NCI-H1930 (cell line): ENCODE data around the gene CSNK1G1.
"Not testable (repeated sequence)": the region's sequence is repeated elsewhere in the genome, so short reads cannot be mapped to it uniquely, and the experiment has no call there.

ENCODE experiments used
- DNase-seq, 2 experiments: peaks; one replicate each; lab custom pipeline; 2025; lab: John Stamatoyannopoulos, UW

CSNK1G1 gene

DNA sequence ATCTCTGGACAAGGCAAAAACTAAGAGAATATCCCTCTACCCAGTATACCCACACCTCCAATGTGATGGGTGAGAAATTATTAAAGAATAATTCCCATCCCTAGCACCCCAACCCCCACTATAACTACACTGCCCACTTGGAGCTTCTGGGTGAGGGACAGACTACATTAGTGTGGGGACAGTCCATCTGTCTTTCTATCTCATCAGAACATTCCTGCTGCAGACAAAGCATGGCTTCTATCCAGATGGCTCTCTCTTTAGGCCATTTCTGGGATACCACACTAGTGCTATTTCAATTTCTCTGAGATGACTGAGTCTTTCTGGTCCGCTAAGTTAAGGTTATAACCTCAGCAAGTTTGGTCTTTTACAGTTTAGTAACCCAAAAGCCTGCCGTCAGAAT lies 6.6 kb downstream of the CSNK1G1 start:
- no peak for DNase-seq

DNA sequence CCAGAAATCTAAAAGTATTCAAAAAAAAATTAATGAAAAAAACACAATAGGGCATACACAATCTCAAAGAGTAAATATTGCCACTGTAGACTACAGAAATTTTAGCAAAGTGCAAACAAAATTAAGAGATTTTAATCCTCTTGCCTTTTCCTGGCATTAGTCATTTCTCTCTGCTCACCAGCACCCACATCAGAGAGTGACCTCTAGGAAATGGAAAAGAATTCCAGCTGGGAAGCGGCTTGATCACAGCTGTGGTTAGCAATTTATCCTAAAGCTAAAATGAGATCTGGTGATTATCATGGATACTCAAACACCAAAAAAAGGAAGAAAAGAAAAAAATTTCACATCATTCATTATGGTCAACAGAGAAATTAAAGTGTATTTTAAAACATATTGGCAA lies 7.5 kb downstream of the CSNK1G1 start:
- DNase-seq, result no peak

DNA sequence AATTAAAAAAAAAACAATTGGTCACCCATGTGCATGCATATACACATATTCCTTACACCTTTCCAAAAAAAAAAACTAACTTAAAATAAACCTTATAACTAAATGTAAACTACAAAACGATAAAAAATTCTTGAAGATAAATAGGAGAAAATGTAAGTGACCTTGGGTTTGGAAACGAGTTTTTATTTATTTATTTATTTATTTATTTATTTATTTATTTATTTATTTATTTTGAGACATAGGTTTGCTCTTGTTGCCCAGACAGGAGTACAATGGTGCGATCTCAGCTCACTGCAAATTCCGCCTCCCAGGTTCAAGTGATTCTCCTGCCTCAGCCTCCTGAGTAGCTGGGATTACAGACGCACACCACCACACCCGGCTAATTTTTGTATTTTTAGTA lies 9.7 kb downstream of the CSNK1G1 start:
- DNase-seq, result not testable (repeated sequence)

DNA sequence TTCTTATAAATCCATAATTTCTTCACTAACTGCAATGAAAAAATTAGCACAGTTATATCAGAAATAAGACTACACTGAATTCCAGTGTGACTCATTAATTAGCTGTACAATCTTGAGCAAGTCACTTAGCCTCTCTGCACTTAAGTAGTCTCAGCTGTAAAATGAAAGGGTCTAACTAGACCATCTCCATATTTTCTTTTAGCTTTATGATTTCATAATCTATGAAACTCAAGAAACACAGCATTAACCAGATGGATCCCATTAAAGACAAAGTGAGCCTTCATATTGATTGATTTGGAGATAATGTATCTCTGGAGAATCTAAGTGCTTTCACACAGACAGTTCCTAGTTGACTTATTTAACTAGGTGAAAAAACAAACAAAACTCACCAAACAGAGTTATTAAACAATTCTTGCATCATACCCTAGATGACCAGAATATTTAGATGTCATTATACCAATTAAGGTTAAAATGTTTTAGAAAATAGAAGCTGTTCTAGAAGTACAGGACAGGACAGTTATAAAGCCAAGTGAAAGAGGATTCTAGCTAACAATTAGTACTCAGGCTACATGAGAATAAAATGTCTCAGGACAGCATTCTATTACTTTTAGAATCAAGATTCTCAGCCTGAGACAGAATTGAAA lies 11.2 kb downstream of the CSNK1G1 start:
- DNase-seq, result no peak

DNA sequence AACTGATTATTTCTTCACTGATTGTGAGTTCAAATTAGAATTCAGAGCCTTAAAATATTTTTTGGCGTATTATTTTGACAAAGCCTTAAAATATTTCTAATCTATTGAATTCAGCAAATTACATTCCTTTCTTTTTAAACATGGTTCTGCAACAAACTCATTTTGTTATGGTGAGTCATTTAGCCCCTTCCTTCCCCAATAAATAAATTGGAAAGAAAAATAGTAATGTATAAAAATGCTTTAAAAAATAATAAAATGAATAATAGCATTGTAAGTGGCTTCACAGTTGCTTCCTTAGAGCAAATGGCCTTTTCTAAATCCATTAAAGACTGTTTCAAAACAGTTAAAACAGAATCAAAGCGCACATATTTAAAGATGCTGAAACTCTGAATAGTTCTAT lies 12.1 kb downstream of the CSNK1G1 start:
- no peak for DNase-seq

DNA sequence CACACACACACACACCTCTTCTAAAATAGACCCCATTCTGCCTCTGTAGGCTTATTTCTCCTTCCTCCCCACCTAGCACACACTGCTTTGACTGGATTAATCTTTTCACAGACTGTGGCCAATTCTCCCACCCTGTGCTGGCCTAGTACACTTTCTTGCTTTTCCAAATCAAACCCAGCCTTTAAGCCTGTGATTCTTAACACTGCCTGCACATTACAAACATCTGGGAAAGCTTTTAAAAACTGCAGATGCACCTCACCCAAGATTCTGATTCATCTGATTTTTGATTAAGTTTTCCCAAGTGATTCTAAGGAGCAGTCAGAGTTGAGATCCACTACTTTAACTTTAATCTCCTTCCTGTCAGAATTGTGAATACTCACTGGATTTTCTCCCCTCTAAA lies 12.8 kb downstream of the CSNK1G1 start:
- DNase-seq, result no peak

DNA sequence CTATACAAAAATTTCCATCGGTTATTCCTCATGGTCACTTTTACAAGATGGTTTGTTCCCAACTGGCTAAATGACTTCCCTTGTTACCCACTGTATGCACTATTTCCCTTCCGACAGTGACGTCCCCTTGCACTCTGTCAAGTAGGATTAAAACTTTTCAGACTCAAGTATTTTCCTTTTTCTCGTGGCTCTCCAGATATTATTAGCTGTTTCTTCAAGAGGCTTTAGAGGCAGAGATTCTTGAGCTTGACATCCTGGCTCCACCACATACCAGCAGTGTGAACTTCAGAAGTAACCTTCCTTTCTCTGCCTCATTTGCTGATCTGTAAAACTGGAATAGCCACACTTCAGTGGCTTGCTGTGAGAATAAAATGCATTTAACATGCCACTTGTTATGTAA lies 14.0 kb downstream of the CSNK1G1 start:
- DNase-seq, result no peak

DNA sequence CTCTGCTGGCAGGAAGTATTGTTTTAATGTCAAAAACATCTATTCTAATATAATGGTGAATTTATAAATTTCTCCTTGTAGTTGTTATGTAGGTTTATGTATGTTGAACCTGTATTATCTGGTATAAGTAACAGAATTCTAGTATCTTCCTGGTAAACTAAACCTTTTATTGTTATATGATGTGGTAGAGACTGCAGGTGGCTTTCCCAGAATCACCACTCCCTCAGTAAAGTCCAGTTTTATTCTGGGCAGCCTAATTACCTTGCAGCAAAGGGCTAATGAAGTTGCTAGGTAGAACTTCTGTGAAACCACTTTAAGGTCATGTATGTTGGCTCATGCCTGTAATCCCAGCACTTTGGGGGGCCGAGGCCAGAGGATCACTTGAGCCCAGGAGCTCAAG lies 15.6 kb downstream of the CSNK1G1 start:
- DNase-seq, result no peak

DNA sequence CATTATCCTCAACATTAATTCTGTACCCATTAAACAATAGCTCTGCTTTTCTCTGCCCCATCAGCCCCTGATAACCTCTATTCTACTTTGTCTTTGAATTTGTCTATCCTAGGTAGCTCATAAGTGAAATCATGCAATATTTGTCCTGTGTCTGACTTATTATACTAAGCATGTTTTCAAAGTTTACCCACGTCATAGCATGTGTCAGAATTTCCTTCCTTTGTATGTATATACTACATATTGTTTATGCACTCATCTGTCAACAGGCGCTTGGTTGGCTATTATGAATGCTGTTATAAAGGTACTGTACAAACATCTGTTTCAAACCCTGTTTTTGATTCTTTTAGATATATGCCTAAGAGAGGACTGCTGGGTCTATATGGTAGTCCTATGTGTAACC lies 18.2 kb downstream of the CSNK1G1 start:
- no peak for DNase-seq

DNA sequence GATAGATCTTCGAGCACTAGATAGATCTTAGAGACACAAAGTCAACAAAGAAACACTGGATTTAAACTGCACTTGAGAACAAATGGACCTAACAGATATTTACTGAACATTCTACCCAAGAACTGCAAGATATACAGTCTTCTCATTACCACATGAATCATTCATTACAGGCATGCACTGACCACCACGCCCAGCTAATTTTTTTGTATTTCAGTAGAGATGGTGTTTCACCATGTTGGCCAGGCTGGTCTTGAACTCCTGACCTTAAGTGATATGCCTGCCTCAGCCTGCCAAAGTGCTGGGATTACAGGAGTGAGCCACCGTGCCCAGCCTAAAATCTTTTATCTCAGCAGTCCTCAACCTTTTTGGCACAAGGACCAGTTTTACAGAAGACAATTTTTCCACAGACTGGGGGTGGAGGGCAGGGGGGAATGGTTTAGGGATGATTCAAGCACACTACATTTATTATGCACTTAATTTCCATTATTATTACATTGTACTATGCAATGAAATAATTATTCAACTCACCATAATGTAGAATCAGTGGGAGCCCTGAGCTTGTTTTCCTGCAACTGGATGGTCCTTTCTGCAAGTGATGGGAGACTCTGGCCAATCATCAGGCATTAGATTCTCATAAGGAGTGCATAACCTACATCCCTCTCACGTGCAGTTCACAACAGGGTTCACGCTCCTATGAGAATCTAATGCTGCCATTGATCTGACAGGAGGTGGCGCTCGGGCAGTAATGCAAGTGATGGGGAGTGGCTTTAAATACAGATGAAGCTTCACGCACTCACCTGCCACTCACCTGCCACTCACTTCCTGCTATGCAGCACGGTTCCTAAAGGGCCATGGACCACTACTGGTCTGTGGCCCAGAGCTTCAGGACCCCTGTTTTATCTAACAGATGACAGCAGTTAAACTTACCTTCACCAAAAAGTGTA lies 21.7 kb downstream of the CSNK1G1 start:
- DNase-seq, result no peak

DNA sequence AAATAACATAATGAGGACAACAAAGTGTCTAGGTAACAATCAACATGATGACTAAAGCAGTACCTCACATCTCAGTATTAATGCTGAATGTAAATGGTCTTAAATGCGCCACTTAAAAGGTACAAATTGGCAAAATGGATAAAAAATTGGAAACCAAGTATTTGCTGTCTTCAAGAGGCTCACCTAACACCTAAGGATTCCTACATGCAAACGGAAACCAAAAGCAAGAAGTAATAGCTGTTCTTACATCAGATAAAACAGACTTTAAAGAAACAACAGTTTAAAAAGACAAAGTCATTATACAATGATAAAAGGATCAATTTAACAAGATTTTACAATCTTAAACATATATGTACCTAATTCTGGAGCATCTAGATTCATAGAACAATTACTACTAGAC lies 22.5 kb downstream of the CSNK1G1 start:
- no peak for DNase-seq

DNA sequence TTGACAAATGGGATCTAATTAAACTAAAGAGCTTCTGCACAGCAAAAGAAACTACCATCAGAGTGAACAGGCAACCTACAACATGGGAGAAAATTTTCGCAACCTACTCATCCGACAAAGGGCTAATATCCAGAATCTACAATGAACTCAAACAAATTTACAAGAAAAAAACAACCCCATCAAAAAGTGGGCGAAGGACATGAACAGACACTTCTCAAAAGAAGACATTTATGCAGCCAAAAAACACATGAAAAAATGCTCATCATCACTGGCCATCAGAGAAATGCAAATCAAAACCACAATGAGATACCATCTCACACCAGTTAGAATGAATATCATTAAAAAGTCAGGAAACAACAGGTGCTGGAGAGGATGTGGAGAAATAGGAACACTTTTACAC lies 24.3 kb downstream of the CSNK1G1 start:
- not testable (repeated sequence) for DNase-seq

DNA sequence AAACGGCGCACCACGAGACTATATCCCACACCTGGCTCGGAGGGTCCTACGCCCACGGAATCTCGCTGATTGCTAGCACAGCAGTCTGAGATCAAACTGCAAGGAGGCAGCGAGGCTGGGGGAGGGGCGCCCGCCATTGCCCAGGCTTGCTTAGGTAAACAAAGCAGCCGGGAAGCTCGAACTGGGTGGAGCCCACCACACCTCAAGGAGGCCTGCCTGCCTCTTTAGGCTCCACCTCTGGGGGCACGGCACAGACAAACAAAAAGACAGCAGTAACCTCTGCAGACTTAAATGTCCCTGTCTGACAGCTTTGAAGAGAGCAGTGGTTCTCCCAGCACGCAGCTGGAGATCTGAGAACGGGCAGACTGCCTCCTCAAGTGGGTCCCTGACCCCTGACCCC lies 29.0 kb downstream of the CSNK1G1 start:
- not testable (repeated sequence) for DNase-seq

DNA sequence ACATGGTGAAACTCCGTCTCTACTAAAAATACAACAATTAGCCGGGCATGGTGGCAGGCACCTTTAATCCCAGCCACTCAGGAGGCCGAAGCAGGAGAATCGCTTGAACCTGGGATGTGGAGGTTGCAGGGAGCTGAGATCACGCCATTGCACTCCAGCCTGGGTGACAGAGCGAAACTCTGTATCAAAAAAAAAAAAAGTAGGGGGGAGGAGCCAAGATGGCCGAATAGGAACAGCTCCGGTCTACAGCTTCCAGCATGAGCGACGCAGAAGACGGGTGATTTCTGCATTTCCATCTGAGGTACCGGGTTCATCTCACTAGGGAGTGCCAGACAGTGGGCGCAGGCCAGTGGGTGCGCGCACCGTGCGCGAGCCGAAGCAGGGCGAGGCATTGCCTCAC lies 29.5 kb downstream of the CSNK1G1 start:
- not testable (repeated sequence) for DNase-seq

DNA sequence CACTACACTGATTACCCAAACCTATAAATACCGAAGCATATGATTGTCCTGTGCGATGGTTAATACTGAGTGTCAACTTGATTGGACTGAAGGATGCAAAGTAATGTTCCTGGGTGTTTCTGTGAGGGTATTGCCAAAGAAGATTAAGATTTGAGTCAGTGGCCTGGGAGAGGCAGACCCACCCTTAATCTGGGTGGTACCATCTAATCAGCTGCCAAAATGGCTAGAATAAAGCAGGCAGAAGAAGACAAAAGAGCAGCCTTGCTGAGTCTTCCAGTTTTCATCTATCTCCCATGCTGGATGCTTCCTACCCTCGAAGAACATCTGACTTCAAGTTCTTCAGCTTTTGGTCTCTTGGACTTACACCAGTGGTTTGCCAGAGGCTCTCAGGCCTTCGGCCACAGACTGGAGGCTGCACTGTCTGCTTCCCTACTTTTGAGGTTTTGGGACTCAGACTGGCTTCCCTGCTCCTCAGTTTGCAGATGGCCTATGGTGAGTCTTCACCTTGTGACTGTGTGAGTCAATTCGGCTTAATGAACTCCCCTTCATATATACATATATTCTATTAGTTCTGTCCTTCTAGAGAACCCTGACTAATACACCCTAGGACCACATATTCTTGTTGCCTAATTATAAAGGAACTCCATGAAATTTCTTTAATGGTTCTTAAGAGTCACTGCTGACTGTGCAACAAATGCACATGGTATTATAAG lies 31.7 kb downstream of the CSNK1G1 start:
- no peak for DNase-seq

DNA sequence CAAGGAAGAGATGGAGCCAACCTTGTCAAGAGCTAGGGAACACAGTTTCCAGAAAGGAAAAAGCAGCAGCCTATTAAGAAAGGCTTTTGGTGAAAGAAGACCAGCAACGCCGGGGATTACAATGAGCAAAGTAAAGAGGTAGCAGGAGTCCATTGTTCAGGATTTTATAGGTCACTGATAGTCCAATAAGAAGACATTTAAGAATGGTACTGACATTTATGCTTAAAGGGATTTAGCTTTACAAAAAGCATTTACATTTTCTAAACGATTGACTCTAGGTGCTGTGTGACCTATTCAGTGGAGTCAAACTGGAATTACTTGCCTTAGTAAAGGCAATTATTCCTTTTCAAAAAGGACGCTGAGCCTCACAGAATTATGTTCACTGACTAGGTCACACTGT lies 40.8 kb downstream of the CSNK1G1 start:
- peak; percentile 1 to 7 for DNase-seq

DNA sequence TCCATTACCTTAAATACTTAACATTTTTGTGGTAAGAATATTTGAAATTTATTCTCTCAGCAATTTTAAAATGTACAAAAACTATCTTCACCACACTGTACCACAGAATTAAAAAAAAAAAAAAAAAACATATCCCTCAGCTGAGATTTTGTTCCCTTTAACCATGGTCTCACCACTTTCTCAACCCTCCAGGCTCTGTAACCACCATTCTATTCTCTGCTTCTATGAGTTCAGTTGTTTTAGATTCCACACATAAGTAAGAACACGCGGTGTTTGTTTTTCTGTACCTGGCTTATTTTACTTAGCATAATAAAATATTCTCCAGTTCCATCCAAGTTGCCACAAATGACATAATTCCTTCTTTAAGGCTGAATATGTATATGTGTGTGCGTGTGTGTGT lies 41.5 kb downstream of the CSNK1G1 start:
- no peak for DNase-seq

DNA sequence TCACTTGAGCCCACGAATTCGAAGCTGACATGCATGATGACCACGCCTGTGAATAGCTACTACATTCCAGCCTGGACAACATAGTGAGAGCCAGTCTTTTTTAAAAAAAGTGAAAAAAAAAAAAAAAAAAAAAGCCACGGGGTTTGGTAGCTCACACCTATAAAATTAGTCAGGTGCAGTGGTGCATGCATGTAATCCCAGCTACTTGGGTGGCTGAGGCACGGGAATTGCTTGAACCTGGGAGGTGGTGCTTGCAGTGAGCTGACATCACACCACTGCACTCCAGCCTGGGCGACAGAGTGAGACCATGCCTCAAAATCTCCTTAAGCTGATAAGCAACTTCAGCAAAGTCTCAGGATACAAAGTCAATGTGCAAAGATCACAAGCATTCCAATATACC lies 44.4 kb downstream of the CSNK1G1 start:
- no peak for DNase-seq

DNA sequence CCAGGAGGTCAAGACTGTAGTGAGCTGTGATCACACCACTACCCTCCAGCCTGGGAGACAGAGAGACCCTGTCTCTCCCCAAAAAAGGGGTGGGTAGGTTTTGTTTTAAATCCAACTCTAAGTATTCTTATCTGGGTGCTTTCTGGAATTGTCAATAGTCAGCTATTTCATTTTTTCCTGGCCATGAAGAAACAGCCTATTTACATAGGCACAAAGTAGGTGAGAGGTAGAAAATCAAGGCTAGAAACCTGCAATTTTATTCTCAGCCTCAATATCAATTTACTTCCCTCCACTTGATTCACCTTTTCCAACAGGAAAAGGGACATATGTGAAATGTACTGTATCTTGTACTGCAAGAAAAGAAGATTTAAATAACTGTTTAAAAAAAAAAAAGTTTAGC lies 45.9 kb downstream of the CSNK1G1 start:
- no peak for DNase-seq

DNA sequence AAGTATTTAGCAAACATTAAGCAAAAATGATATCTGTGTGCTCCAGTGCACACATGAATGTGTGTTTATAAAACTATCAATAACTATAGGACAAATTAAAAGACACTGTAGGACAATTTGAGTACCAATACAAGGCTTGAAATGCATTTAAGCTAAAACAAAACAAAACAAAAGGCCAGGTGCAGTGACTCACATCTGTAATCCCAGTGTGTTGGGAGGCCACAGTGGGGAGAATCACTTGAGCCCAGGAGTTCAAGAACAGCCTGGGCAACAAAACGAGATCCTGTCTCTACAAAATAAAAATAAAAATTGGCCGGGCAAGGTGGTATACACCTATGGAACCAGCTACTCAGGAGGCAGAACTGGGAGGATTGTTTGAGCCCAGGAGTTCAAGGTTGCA lies 50.7 kb downstream of the CSNK1G1 start:
- no peak for DNase-seq

DNA sequence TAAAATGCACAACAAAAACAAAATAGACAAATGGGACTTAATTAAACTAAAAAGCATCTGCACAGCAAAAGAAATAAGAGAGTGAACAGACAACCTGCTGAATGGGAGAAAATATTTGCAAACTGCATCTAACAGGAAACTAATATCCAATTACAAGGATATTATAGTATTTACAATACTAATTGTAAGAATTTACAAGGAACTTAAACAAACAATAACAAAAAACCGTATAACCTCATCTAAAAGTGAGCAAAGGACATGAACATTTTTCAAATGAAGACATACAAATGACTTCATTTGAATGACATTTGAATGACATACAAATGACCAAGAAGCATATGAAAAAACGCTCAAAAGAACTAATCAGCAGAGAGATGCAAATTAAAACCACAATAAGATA lies 66.4 kb downstream of the CSNK1G1 start:
- DNase-seq, result no peak

DNA sequence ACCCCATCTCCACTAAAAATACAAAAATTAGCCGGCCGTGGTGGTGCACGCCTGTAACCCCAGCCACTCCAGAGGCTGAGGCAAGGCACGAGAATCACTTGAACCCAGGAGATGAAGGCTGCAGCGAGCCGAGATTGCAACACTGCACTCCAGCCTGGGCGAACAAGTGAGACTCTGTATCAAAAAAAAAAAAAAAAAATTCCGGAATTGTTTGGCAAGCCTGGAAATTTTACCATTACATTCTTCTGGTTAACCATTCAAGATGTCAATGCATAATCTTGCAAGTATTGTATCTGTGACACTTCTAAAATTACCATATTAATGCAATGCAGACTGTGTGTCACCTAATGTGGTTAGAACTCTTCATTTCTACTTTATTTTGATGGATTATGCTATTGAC lies 67.0 kb downstream of the CSNK1G1 start:
- no peak for DNase-seq

DNA sequence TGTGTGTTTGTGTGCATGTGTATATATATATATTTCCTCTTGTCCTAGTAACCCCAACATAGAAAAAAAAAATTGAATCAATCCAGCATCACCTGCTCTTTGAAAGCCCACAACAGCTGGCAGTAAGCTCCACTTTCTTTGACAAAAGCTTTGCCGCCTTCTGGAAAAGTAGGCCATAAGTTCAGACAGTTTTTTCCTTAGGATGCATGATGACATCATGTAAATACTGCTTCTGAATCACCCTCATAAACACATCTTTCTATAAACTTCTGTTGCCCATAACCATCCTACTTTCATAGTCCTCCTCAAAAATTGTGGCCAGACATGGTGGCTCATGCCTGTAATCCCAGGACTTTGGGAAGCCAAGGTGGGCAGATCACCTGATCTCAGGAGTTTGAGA lies 67.4 kb downstream of the CSNK1G1 start:
- no peak for DNase-seq
